Measurements from ENCODE around the gene CPN2.

DNA sequence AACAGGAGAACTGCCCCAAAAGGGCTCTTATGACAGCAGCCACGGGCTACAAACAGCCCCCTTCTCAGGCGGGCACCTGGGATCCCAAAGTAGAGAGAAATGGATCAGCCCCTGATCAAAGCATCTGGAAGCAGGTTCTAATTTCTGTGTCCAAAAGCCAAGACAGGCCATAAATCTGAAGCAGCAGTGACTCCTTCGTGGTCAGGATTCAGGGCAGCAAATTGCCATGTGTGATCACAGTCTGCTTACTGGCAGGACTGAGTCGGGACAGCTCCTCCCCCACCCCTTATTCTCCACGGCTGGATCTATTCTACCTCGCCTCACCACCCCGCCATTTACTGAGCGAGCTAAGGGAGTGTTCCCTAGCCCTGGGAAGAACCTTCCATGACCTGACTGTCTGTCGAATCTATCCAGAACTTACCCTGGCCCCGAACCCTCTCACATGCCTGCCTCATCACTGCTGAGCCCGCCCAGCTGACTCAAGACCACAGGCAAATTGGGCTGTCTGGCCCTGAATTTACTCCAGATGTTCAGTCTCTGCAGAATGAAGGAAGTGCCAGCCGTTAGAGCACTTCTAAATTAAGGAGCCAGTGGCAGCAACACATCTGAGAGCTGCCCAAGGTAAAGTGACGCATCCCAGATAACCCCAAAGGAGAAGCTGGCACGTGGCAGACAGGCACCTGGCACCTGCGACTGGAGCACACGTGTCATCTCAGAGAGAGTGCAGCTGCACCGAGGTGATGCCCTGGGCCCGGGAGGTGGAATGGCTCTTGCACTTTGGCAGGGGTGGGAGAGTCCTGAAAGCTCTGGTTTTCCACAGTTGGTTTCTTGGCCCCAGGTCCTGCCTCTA, 17.1 kb upstream of the CPN2 start:
- TF ChIP-seq, protein P1, sequence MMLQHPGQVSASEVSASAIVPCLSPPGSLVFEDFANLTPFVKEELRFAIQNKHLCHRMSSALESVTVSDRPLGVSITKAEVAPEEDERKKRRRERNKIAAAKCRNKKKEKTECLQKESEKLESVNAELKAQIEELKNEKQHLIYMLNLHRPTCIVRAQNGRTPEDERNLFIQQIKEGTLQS (IDR thresholded peaks at IDR 0.05) = no peak
- TF ChIP-seq, protein P2, sequence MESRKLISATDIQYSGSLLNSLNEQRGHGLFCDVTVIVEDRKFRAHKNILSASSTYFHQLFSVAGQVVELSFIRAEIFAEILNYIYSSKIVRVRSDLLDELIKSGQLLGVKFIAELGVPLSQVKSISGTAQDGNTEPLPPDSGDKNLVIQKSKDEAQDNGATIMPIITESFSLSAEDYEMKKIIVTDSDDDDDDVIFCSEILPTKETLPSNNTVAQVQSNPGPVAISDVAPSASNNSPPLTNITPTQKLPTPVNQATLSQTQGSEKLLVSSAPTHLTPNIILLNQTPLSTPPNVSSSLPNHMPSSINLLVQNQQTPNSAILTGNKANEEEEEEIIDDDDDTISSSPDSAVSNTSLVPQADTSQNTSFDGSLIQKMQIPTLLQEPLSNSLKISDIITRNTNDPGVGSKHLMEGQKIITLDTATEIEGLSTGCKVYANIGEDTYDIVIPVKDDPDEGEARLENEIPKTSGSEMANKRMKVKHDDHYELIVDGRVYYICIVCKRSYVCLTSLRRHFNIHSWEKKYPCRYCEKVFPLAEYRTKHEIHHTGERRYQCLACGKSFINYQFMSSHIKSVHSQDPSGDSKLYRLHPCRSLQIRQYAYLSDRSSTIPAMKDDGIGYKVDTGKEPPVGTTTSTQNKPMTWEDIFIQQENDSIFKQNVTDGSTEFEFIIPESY (IDR thresholded peaks at IDR 0.05) = no peak
- TF ChIP-seq CTCF (IDR thresholded peaks at IDR 0.05; ENCODE audit: low read depth, low read length, missing input control) = no peak
- TF ChIP-seq SP1 (IDR thresholded peaks at IDR 0.05) = no peak
- no peak for TF ChIP-seq EGR1 (IDR thresholded peaks at IDR 0.05; ENCODE audit: low read depth in 2 of 2)
- no peak for TF ChIP-seq MAX (IDR thresholded peaks at IDR 0.05)
- TF ChIP-seq, protein P3, sequence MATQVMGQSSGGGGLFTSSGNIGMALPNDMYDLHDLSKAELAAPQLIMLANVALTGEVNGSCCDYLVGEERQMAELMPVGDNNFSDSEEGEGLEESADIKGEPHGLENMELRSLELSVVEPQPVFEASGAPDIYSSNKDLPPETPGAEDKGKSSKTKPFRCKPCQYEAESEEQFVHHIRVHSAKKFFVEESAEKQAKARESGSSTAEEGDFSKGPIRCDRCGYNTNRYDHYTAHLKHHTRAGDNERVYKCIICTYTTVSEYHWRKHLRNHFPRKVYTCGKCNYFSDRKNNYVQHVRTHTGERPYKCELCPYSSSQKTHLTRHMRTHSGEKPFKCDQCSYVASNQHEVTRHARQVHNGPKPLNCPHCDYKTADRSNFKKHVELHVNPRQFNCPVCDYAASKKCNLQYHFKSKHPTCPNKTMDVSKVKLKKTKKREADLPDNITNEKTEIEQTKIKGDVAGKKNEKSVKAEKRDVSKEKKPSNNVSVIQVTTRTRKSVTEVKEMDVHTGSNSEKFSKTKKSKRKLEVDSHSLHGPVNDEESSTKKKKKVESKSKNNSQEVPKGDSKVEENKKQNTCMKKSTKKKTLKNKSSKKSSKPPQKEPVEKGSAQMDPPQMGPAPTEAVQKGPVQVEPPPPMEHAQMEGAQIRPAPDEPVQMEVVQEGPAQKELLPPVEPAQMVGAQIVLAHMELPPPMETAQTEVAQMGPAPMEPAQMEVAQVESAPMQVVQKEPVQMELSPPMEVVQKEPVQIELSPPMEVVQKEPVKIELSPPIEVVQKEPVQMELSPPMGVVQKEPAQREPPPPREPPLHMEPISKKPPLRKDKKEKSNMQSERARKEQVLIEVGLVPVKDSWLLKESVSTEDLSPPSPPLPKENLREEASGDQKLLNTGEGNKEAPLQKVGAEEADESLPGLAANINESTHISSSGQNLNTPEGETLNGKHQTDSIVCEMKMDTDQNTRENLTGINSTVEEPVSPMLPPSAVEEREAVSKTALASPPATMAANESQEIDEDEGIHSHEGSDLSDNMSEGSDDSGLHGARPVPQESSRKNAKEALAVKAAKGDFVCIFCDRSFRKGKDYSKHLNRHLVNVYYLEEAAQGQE (IDR thresholded peaks at IDR 0.05) = no peak
- TF ChIP-seq TAF1 (conservative IDR thresholded peaks at IDR 0.05) = no peak
- no peak for TF ChIP-seq NR2F2 (IDR thresholded peaks at IDR 0.05)
- no peak for TF ChIP-seq JUND (IDR thresholded peaks at IDR 0.05)
- no peak for TF ChIP-seq YY1 (IDR thresholded peaks at IDR 0.05)
- TF ChIP-seq FOXA2 (IDR thresholded peaks at IDR 0.05) = no peak

Data from liver (tissue), 3 donors.